TTC549 (cell line): ENCODE results near the gene SRI.
"Not testable (repeated sequence)": the region's sequence is repeated elsewhere in the genome, so short reads cannot be mapped to it uniquely, and the experiment has no call there.

ENCODE experiments used
- FAIRE-seq: peaks from 2 replicates; lab custom pipeline; 2012; peaks lifted over from hg19 to GRCh38; lab: Jason Lieb, UNC

SRI gene, protein sequence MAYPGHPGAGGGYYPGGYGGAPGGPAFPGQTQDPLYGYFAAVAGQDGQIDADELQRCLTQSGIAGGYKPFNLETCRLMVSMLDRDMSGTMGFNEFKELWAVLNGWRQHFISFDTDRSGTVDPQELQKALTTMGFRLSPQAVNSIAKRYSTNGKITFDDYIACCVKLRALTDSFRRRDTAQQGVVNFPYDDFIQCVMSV

DNA sequence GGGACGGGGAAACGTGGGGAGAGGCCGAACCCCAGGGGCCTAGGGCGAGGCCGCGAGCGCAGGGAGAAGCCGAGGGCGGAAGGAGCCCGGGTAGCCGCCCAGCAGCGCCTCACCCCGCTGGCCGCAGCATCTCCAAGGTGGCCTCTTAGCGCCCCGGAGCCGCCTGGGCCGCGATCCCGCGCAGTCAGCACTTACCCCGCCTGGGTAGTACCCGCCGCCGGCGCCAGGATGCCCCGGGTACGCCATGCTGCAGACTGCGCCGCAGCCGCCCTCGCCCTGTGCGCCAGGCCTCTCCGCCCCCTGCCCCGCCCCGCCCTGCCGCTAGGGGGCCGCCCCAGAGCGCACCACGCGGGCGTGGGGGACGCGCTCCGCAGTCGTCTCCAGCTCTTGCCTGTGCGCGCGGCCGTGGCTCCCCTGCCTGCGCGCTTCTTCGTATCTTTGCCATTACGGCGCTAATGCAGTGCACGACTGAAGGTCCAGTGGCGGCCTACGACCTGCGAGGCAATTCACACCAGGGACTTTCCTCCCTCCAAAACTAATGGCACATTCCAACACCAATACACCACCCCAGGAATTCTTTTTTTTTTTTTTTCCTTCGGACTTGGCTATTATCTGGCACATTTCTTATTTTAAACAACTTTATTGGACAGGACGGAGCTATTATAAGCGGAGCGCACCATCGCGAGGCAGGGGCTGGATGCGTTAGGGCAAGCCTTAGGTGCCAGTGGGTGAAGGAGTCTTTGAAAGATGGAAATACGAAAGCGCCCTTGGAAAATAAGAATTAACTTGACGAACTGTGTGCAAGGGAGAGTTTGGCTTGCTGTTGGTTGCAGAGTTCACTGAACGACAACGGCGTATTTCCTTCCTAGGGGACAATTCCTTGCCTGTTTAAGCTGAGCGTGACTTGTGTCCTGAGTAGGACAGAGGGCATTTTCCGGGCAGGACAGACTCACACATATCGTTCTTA lies at the start of gene SRI:
Gene SRI (minus strand): TSS at position 258 of the 967 bp plus-strand sequence. CDS start 12 bp downstream, at position 246.
- FAIRE-seq: no peak

DNA sequence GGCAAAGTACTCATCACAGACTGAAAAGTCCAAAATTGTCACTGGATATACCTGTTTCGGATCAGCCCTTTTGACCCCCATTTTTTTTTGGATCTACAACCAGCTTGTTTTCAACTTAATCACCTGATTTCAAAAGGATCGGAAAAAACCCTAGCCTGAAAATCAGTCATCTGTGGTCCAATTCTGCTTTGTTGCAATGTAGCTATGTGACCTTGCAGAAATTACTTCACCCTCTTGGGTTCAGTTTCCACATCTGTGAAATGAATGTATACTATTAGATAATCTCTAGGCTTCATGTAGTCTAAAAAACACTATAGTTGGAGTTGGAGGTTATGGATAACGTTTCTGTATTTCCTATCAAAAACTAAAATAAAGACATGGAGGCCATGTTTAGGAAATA lies 49.7 kb upstream of the SRI start:
- no peak for FAIRE-seq

DNA sequence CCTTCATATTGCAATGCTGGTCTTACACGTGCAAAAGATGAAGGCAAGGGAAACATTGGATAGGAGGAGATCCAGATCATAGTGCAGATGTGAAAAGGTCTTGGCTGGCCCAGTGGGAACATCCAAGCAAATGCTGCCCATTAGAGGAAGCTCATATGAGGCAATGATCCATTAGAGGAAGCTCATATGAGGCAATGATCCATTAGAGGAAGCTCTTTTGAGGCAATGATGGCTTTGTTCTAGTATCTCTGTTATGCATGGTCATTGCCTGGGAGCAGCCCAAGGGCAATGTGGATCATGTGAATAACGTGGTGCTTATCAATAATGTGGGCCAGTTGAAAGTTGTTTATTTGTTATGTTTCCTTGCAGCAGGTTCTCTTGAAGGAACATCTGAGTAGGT lies 49.0 kb upstream of the SRI start:
- no peak for FAIRE-seq

DNA sequence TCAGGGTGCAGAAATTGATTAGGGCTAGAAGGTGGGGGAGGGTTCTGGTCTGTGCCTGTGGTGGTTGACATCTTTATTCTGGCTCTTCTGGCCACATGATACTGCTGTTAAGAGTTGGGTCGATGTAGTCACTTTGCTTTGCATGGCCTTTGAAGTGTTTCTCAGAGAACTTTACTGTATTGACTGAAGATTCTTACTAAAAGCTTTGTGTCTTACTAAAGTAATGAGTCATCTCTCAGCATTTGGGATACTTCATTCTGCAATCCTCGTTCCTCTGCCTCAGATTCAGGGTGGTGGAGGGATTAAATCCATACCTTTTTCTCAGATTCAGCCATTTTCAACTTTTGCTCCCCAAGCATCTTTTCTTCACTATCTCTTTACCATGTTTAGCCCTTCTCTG lies 48.2 kb upstream of the SRI start:
- FAIRE-seq: no peak

DNA sequence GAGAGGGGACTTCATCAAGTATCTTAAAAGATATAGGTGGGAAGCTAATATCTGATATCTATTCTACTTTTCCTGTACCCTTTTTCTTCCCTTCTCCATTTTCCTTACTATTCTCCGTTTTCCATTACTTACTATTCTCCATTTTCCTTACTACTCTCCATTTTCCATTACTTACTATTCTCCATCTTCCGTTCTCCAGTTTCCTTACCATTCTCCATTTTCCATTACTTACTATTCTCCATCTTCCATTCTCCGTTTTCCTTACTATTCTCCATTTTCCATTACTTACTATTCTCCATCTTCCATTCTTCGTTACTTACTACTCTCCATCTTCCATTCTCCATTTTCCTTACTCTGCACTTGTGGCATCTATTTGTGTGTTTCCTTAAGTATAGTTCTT lies 47.6 kb upstream of the SRI start:
- FAIRE-seq: no peak

DNA sequence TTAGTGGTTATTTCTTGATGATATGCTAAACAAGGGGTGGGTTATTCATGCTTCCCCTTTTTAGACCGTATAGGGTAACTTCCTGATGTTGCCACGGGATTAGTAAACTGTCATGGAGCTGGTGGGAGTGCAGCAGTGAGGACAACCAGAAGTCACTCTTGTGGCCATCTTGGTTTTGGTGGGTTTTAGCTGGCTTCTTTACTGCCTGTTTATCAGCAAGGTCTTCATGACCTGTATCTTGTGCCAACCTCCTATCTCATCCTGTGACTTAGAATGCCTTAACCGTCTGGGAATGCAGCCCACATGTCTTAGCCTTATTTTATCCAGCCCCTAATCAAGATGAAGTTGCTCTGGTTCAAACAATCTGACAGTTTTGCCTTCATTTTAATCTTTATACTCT lies 45.1 kb upstream of the SRI start:
- FAIRE-seq: not testable (repeated sequence)

DNA sequence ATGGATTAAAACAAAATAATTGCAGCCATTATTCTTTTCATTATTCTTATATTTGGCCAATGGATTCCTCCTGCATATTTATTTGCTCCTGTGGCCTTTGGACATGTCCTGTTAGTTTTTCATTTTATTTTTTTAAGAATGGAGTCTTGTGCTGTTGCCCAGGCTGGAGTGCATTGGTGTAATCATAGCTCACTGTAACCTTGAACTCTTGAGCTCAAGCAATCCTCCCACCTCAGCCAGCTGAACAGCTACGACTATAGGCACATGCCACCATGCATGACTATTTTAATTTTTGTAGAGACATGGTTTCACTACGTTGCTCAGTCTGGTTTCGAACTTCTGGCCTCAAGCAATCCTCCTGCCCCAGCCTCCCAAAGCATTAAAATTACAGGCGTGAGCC lies 42.7 kb upstream of the SRI start:
- FAIRE-seq: no peak

DNA sequence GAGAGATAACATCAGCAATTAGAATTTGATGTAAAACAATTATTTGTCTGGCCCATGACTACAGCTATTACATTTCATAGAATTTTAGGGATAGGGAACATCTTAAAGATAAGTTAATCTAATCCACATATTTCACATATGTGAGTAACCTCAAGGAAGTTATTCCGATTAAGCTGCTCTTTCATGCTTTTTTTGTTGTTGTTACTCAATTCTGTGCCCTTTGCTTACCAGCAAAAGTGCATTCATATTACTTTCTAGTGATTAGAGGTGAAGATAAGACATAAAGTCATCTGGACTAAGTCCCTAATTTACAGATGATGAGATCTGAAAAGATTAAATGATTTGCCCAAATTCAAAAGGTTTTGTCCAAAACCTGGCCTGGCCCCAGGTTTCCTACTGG lies 40.9 kb upstream of the SRI start:
- no peak for FAIRE-seq

DNA sequence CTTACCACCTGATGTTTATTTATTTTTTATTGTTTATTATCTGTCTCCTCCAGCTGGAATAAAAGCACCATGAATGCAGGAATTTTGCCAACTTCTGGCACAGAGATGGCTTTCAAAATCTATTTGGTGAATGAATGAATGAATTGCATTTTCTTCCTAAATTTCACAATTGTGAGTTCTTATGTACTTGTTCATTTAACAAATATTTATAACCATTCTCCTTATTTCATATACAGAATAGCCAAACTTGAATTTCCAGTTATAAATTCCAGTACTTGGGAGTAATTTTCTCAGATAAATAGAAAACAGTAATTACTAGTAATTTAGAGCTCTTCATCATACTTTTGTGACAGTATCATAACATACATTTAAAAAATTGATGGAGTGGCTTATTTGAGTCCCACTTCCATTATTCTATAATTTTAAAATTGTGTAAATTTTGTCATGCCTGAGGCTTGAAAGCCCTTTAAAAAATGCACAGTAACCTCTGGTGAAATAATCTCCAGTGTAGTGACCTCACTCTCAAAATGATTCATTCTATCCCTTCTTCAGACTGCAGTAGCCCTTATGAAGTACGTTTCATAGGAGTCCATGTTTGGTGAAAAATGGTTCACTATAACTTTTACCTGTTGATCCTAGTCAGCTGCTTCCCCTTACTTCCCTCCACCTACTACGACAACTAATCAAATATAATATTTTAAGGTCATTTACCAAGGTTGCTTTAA lies 40.0 kb upstream of the SRI start:
- FAIRE-seq: no peak

DNA sequence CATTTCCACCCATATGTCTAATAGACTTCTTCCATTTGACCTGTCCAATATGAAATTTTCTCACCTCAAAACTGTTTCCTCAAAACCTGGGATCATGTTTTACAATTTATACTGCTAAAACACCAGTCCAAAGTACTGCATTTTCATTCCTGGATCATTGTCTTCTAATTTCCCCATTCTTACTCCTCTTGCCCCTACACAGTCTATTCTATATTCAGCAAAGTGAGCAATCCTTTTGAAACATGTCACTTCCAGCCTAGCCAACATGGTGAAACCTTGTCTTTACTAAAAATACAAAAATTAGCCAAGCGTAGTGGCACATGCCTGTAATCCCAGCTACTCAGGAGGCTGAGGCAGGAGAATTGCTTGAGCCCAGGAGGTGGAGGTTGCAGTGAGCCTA lies 38.5 kb upstream of the SRI start:
- FAIRE-seq: not testable (repeated sequence)

DNA sequence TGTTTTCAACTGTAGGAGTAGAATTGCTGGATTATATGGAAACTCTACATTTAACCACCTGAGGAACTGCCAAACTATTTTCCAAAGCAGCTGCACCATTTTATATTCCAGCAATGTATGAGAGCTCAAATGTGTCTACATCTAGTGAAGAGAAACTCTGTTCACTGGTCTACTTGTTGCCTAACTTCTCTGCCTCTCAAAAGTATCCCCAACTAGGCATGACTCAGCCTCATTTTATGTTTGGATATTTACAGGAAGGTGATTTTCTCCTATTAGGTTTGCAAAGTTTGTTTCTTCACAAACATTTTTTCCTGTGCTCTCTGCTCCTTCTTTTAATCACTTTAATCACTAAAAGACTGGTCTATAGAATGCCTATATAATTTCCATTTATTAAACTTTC lies 37.1 kb upstream of the SRI start:
- FAIRE-seq: no peak

DNA sequence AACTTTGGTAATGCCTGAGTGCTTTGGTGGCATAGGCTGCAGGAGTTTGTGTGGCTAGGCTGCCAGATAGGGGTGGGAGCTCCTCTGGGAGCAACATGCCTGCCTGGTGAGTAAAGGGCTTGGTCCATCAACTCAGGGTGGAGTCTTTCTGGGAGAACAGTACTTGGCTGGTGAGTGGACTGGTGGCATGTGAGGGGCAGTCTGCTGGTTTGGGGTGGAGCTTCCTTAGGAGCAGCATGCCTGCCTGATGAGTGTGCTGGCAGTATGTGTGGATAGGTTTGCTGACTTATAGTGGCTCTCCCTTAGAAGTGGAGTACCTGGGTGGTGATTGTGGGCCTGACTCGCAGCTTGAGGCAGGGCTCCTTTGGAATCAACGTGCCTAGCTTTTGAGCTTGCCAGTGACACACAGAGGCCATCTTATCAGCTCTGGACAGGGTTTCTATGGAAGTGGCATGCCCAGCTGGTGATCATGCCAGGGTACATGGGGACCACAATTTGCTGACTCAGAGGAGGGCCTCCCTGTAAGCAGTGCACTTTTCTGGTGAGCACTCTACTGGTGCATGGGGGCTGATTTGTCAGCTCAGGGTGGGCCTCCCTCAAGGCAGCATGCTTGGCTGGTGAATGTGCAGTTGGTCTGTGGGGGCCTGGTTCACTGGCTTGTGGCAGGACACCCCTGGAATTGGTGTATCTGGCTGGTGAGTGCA lies 35.0 kb upstream of the SRI start:
- FAIRE-seq: no peak

DNA sequence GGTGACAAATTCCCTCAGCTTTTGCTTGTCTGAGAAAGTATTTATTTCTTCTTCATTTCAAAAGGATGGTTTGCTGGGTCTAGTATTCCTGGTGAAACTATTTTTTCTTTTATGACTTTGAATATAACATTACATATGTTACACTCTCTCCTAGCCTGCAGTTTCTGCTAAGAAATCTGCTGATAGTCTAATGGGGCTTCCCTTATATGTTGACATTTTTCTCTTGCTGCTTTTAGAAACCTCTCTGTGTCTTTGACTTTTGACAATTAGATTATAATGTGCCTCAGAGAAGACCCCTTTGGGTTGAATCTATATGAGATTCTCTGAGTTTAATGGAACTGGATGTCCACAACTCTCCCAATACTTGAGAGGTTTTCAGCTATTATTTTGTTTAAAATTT lies 33.8 kb upstream of the SRI start:
- no peak for FAIRE-seq

DNA sequence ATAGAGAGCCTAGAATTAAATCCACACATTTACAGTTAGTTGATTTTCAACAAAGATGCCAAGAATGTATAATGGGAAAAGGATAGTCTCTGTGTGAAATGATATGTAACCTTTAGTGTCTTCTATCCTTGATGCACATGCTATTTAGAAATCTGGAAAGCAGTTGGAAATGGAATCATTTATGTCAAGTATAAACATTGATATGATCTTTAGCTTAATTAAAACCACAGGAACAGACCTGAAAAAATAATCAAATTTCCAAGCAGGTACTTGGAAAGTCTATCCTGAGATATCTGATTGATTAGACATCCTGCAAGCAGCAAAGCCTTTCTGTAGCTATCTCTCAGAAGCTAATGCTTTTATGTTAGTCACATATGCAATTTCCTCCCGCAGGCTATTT lies 24.4 kb upstream of the SRI start:
- no peak for FAIRE-seq

DNA sequence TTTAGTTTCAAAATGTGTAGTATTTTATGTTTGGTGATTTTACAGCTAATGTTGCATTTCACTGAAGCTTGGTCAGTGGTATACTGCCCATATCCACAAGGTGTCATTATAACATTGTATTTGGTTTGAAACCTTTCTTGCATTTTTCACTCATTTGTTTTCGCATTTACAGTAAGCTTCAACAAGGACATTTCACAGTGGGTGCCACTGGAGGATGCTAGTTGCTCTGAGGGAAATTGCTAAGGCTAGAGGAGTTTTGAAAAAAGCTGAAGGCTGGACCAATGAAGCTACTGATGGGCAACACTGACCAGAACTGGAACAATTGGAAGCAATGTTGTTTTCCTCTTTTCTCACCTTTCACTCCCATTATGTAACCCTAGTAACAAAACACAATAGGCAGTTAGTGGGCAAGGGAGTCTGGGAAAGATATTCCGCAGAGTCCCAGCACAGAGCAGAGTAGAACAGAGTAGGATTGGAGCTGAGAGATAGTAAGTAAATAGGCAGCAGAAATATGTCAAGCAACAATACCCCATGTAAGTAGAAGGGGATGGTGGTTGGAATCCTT lies 23.6 kb upstream of the SRI start:
- peak; percentile 92 for FAIRE-seq

DNA sequence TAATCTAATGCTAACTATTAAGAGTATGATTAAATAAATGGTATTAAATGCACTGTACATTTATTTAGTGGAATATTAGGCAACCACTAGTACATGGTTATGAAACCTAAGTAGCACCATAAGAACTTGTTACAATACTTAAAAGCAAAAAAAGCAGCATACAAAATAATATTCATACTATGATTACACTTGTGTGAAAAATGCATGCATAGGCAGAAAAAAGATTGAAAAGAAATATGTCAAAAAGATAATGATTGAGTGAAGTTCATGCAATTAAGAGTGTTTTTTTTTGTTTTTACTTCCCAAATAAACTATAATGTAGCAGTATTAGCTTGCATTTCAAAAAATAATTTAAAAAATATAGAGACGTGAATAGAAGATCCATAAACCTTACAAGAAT lies 20.0 kb upstream of the SRI start:
- FAIRE-seq: no peak

DNA sequence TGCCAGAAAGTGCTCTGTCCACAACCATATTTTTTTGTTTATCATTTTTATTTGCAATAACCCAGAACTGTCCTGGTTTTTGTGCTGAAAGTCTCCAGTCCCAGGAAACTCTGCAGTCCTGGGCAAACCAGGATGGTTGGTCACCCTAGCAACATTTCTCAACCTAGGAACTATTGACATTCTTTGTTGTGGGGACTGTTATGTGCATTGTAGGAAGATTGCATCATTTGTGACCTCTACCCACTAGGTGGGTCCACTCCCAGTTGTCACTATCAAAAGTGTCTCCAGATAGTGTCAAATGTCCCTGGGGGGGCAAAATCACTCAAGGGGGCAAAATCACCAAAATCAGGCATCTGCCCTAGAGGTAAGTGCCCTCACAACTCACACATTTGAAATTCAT lies 14.0 kb upstream of the SRI start:
- FAIRE-seq: no peak

DNA sequence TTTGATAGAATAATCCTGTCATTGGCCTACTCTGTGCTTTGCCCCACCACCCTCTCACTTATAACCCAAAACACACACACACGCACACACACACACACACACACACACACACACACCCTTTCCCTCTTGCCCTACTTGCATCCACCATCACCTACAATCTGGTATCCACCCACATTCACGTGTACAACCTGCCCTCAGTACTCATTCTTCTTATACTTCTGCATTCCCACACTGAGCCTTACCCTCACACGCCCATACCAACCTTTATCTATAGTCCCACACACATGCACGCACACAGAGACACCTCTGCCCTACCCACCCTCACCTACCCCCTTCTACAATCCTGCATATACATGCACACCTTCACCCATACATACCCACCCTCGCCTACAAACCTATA lies 10.8 kb upstream of the SRI start:
- no peak for FAIRE-seq

DNA sequence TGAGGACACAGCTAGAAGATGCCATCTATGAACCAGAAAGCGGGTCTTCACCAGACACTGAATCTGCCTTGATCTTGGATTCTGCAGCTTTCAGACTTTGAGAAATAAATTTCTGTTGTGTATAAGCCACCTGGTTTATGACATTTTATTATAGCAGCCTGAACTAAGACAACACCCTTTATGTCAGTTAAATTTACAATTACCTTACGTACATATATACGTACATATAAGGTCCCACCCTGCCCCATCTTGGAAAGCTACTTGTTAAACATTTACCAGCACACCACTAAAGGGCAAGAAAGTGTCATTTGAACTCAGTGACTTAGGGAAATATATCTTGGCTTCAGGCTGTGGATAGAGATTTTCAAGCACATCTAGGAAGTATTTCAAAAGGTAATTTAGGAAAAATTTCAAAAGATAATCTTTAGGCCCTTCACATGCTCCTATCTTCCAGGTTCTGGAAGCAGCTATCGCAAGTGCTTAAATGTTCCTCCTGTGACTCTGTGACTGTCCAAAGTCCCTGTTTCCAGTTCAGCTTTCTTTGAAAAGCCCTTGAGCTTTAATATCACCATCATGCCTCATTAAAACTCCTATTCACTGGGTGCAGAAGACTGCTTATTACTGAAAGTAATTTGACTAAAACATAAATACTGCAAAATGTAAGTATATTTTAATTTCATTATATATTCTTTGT lies 9.6 kb upstream of the SRI start:
- no peak for FAIRE-seq

DNA sequence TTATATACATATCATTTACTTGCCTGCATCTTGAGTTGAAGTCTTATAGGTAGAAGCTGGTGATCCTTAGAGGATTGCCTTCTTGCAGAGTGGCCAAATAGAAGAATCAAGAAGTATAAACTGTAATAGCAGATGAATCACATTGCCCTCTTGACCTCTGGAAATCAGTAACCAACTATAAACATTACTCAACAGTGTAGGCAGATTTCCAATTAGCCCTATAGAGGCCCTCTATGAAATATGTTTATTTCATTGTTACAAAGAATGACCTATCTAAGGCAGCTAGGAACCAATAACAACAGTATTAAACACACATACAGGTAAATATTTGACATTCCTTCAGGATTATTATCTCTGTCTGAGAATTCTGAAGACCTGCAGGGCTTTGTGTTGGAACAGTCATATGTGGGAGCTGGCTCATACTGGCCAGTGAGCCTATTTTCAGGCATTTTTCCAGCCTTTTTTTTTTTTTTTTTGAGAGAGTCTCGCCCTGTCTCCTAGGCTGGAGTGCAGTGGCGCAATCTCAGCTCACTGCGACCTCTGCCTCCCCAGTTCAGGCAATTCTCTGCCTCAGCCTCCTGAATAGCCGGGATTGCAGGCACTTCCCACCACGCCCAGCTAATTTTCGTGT lies 7.2 kb upstream of the SRI start:
- no peak for FAIRE-seq

DNA sequence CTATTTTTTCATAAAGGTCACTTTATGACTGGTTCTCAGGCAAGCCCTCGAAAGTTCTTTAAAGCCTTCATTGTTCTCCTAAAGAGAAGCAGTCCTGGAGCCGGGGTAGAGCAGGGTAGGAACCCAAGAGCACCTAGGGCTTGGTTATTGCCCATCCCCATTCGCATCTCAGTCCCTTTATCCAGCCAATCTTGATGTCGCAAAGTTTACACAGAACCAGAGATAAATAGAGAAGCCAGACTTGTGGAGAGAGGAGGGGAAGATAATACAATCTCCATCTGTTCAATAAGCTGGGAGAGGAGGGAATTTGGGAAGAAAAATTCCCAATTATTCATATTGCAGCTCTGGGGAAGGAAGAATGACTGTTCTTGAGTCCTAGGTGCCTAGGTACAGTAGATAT lies 6.4 kb upstream of the SRI start:
- no peak for FAIRE-seq
